HG02938 (cell line): Measurements from ENCODE around the gene OR51E2.
"Not testable (repeated sequence)": the region's sequence is repeated elsewhere in the genome, so short reads cannot be mapped to it uniquely, and the experiment has no call there.

Experiments
- ATAC-seq: cut with Tn5 transposase; IDR thresholded peaks from one replicate; pipeline ENCODE4 v1.9.1; 2021; ENCODE audit warnings: mild to moderate bottlenecking, moderate library complexity; ENCODE audit not compliant: unreplicated experiment

The OR51E2 gene, protein sequence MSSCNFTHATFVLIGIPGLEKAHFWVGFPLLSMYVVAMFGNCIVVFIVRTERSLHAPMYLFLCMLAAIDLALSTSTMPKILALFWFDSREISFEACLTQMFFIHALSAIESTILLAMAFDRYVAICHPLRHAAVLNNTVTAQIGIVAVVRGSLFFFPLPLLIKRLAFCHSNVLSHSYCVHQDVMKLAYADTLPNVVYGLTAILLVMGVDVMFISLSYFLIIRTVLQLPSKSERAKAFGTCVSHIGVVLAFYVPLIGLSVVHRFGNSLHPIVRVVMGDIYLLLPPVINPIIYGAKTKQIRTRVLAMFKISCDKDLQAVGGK

DNA sequence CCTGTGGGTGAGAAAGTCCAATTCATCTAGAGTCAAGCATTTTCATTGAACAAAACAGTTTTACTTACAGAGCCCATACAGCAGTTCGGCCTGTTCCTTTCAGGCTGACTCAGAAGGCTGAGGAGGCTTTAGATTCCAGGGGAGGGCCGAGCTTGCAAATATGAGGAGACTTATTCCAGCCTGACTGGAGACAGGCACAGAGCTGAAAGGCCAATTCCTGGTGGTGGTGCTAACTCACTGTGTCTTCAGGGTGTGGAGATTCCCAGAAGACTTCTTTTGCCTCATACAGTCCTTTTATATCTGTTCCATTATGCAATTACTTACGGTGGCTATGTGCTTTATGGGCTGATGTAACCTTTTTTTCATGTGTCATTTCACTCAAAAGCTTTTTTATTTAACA lies at the start of gene OR51E2:
Gene OR51E2 (minus strand): TSS at position 269 of the 400 bp plus-strand sequence. CDS start 15,142 bp downstream, outside the sequence.
- no peak for ATAC-seq

DNA sequence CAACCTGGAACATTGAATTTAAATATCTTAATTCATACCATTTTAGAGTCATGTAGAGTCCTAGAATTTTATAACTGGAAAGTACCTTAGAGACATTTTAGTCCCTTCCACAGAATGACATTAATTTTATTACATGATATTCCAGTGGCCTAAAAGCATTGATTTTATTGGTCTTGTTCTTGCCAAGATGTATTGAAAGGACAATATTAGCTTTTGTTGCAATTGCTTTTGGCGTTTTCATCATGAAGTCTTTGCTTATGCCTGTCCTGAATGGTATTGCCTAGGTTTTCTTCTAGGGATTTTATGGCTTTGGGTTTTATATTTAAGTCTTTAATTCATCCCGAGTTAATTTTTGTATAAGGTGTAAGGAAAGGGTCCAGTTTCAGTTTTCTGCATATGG lies 43.1 kb upstream of the OR51E2 start:
- no peak for ATAC-seq

- no peak for ATAC-seq
Observed at GRCh38 chr11:4727171-4727570, 29.5 kb upstream of the OR51E2 start.

DNA sequence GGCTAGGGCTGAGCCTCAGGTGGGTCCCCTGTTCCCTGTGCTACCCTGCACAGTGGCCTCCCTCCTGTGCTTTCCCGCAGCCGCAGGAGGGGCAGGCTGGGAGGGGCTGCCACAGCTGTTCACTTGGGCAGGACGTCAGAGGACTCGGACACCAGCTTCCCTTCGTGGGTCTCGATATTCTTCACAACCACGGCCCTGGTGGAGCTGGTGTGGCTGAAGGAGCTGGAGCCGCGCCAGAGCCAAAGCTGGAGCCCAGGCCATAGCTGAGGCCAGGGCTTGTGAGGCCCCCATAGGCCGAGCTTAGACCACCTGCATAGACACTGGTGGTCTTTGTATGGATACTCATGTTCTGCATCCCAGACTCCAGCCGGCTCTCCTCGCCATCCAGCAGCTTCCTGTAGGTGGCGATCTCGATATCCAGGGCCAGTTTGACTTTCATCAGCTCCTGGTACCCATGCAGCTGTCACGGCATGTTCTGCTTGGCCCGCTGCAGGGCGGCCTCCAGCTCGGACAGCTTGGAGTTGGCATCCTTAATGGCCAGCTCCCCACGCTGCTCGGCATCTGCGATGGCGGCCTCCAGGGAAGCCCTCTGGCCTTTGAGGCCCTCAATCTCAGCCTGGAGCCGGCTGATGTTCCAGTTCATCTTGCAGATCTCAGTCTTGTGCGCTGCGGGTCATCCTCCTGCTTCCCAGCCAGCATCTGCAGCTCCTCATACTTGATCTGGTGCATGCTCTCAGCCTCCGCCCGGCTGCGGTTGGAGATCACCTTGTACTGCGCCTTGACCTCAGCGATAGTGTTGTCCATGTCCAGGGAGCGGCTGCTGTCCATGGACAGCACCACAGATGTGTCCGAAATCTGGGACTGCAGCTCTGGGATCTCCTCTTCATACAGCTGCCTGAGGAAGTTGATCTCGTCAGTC lies 25.2 kb upstream of the OR51E2 start:
- not testable (repeated sequence) for ATAC-seq

DNA sequence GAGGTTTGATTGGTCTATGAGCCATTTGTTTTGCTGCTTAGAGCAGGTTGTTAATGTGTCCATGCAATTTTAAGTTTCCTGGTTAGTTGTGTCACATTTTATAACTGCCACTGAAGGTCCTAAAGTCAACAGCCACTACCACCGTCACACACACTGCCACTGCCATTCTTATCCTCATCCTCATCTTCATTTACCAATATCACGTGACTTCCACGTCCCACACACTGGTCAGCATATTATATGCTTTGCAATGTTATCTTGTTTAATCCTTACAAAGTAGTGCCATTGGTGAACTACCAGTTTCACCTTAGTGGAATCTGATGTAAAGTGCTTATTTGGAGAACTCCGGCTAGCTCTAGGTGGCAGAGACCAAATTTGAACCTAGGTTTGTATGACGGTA lies 16.6 kb upstream of the OR51E2 start:
- no peak for ATAC-seq

GRCh38 chr11:4713241-4713640 lies 15.6 kb upstream of the OR51E2 start:
- no peak for ATAC-seq

DNA sequence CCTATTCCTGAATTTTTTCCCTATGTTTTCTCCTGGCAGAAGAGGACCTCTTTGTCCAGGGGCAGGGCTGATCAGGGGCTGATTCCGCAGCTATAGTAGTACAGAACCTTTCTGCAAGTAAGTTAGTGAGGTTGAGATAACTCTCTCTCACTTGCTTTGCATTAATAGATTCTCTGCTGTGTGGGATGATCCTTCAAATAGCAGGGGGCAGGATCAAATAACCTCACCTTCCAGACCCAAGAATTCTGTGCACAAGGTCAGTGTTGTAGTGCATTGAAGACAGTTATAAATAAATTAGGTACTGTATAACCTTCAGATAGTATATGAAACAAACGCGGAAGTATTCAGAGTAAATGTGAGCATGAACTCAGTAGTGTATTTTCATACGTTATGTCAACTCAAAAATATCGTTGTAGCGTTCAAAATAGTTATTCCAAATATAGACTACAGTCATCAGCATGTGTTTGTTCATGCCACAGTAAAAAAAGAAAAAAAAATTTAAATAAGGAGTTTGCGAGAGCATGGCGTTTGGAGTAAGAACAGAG lies 7.2 kb upstream of the OR51E2 start:
- no peak for ATAC-seq

- ATAC-seq = peak; percentile 57
Observed at GRCh38 chr11:4704054-4704789, 6.6 kb upstream of the OR51E2 start, which contains the start of gene MMP26. TSS of gene MMP26 (plus strand) at chr11:4704784.

- ATAC-seq = no peak
Observed at GRCh38 chr11:4700436-4700820, 2.8 kb upstream of the OR51E2 start.

- peak; percentile 92 for ATAC-seq
Observed at GRCh38 chr11:4699697-4700435, 2.2 kb upstream of the OR51E2 start.

DNA sequence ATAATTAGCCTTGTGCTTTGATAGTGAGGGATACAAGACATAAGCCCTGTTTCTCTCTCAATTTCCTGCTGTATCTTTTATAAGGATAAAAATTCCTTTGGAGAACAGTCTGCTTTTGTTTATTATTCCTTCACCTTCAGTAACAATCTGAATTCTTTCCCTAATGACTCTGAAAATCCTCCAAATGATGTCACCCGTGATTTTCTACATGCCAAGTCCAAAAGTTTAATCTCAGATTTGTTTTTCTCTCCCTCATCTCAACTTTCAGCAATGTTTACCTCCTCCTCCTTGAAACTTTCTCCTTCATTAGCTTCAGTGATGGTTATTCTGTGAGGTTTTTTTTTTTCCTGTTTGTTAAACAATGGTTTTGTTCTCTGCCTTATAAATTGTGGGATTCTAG lies 2.2 kb downstream of the OR51E2 start:
- no peak for ATAC-seq

GRCh38 chr11:4684631-4685285 lies 12.9 kb downstream of the OR51E2 start:
- no peak for ATAC-seq

DNA sequence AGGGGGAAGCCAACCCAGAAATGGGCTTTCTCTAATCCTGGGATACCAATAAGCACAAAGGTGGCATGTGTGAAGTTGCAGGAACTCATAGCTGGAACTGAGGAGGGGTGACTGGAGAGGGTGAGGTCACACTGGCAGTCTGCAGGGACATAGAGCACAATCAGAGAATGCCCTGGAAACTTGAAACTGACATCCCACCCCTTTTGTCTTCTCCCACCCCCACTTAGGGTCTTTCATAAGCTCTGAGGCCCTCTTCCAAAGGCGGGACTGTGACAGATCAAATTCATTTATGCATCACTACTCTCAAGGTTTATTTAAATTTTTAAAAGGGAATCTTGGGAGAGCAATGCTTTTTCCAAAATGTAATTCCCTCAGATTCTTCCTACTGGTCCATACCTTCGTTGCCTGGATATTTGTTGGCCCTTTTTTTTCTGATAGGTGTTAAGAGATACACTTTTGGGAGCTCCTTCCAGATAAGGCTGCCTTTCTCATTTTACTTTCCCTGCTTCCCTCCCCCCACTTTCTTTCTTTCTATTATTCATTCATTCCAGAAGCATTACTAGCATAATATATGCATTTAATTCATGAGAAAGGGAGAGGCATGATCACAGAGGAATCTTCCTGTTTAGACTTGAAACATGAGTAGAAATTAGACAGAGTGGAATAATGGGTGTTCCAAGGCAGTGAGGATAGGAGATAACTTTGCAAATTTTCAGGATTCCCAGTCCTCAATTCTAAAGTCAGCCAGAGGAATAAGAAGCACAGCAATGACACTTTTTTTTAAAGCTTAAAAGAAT lies 14.8 kb downstream of the OR51E2 start:
- no peak for ATAC-seq

GRCh38 chr11:4680341-4680740 lies 17.3 kb downstream of the OR51E2 start:
- ATAC-seq = no peak

- no peak for ATAC-seq
Observed at GRCh38 chr11:4677948-4678347, 19.7 kb downstream of the OR51E2 start.

- ATAC-seq = no peak
Observed at GRCh38 chr11:4673781-4674180, 23.9 kb downstream of the OR51E2 start.

- no peak for ATAC-seq
Observed at GRCh38 chr11:4672470-4672869, 25.2 kb downstream of the OR51E2 start.

DNA sequence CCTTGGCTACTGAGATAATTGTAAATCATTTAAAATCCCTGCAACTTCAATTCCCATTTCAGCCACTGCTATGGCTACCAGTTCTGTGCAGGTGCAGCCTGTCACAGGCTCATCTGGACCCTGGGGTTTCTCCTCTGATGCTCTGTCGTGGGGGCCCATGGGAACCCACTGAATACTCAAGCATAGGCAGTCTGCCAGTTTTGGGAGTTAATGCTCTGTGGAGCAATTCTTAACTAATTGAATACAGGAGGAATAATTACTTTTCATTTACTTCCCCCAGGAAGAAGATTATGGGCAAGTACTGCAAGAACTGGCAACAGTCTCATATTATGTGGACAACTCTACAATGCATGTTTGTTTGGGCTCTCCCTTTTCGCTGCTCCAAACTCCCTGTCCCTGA lies 25.9 kb downstream of the OR51E2 start:
- ATAC-seq = no peak

DNA sequence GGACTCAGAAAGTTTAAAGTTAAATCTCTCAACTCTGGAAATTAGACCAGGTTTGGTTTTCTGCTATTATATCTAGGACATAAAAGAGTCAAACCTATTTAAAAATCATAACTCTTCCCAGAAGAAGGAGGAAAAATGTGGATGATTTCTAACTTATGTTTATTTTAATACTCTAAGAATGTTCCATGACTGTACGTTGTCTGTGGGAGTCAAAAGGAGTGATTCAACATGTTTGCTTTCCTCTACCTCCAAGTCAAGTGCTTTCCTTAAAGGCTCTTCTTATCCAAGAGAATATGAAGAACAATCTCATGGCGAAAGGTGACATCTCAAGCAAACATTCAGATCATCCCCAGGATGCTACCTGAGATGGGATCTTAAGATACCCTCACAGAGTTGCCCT lies 32.2 kb downstream of the OR51E2 start:
- no peak for ATAC-seq
